ENCODE data around the gene SMIM27.
"Not testable (repeated sequence)": the region's sequence is repeated elsewhere in the genome, so short reads cannot be mapped to it uniquely, and the experiment has no call there.

Gene SMIM27

DNA sequence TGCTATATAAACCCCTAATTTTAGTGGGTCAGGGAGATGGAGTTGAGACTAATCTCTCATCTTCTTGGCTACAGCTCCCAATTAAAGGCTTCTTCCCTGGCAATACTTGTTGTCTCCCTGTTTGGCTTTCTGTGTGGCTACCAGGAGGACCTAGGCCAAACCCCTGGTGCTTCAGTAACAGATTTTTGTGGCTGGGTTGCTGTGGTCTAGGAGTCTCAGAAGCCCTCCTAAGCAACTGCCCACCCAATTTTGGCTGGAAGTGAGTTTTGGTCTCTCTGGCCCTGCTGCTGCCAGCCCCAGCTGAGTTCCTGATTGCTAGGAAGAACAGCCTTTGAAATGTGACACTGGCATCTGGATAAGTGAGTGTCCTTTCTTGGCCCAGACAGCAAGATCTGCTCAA lies 35.9 kb upstream of the SMIM27 start:
- Histone ChIP-seq H3K9ac (no peak overlapping the region), H3K36me3 (ENCODE audit: insufficient read depth) (no peaks in the 10 kb centered on the region), H4K20me1 (ENCODE audit: insufficient read depth) (no peaks in the 10 kb centered on the region), H3K4me3 (IDR thresholded peaks at IDR 0.05; ENCODE audit: insufficient read depth, low read depth, low read length) (no peak overlapping the region), H3K4me2 (no peak overlapping the region), H2AFZ (ENCODE audit: low read depth) (no peak overlapping the region), H3K27ac (no peak overlapping the region), H3K79me2 (ENCODE audit: insufficient read depth, low read depth) (no peaks in the 10 kb centered on the region), H3K4me1 (ENCODE audit: low read depth, poor library complexity, severe bottlenecking) (no peaks in the 10 kb centered on the region), H3K27me3 (ENCODE audit: insufficient read depth, low read depth) (no peaks in the 10 kb centered on the region)
- no peak for TF ChIP-seq CTCF (conservative IDR thresholded peaks at IDR 0.05; ENCODE audit: low read depth, low read length)

GRCh38 chr9:32518276-32518675 lies 33.9 kb upstream of the SMIM27 start:
- no peak overlapping the region for H3K4me3 ChIP-seq (IDR thresholded peaks at IDR 0.05; ENCODE audit: insufficient read depth, low read depth, low read length)
- no peaks in the 10 kb centered on the region for H3K36me3 ChIP-seq (ENCODE audit: insufficient read depth)
- H3K79me2 ChIP-seq (ENCODE audit: insufficient read depth, low read depth): no peaks in the 10 kb centered on the region
- H3K27ac ChIP-seq: no peak overlapping the region
- no peak overlapping the region for H3K4me2 ChIP-seq
- H3K9ac ChIP-seq: no peak overlapping the region
- no peaks in the 10 kb centered on the region for H3K27me3 ChIP-seq (ENCODE audit: insufficient read depth, low read depth)
- TF ChIP-seq CTCF (conservative IDR thresholded peaks at IDR 0.05; ENCODE audit: low read depth, low read length): no peak
- H4K20me1 ChIP-seq (ENCODE audit: insufficient read depth): no peaks in the 10 kb centered on the region
- no peak overlapping the region for H2AFZ ChIP-seq (ENCODE audit: low read depth)
- no peaks in the 10 kb centered on the region for H3K4me1 ChIP-seq (ENCODE audit: low read depth, poor library complexity, severe bottlenecking)

DNA sequence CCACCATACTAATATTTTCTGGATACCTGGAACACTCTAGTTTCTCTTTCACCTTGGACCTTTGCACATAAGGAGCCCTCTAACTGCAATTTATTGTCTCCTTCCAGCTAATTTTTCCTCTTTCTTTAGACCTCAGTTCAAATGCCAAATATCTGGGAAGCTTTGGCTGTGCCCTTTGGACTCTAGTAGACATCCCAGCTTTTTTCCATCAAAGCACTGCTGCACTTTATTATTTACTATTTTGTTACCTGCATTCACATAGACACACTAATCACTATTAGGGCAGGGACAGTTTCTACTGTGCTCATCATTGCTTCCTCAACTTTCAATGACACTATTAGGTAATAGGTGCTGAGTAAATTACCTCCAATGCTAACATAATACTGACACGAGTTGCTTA lies 28.2 kb upstream of the SMIM27 start:
- Histone ChIP-seq H3K36me3 (ENCODE audit: insufficient read depth) (no peaks in the 10 kb centered on the region), H2AFZ (ENCODE audit: low read depth) (no peak overlapping the region), H3K4me1 (ENCODE audit: low read depth, poor library complexity, severe bottlenecking) (peaks cover 14% of the 10 kb centered on the region), H3K4me3 (IDR thresholded peaks at IDR 0.05; ENCODE audit: insufficient read depth, low read depth, low read length) (no peak overlapping the region), H3K27me3 (ENCODE audit: insufficient read depth, low read depth) (no peaks in the 10 kb centered on the region), H3K9ac (no peak overlapping the region), H3K79me2 (ENCODE audit: insufficient read depth, low read depth) (no peaks in the 10 kb centered on the region), H3K27ac (no peak overlapping the region), H4K20me1 (ENCODE audit: insufficient read depth) (no peaks in the 10 kb centered on the region), H3K4me2 (no peak overlapping the region)
- TF ChIP-seq CTCF (conservative IDR thresholded peaks at IDR 0.05; ENCODE audit: low read depth, low read length): no peak

DNA sequence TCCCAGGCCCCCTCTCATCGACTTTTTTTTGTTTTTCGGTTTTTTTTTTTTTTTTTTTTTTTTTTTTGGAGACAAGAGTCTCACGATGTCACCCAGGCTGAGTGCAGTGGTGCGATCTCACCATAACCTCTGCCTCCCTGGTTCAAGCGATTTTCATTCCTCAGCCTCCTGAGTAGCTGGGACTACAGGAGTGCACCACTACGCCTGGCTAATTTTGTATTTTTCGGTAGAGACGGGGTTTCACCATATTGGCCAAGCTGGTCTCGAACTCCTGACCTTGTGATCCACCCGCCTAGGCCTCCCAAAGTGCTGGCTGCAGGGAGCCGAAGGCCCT lies 27.6 kb upstream of the SMIM27 start:
- H3K27me3 ChIP-seq (ENCODE audit: insufficient read depth, low read depth); H3K9ac ChIP-seq; H4K20me1 ChIP-seq (ENCODE audit: insufficient read depth); H3K4me3 ChIP-seq (IDR thresholded peaks at IDR 0.05; ENCODE audit: insufficient read depth, low read depth, low read length); H3K36me3 ChIP-seq (ENCODE audit: insufficient read depth); H2AFZ ChIP-seq (ENCODE audit: low read depth); H3K27ac ChIP-seq; H3K4me2 ChIP-seq; H3K79me2 ChIP-seq (ENCODE audit: insufficient read depth, low read depth): not testable (repeated sequence)
- H3K4me1 ChIP-seq (ENCODE audit: low read depth, poor library complexity, severe bottlenecking): peaks cover 14% of the 10 kb centered on the region

DNA sequence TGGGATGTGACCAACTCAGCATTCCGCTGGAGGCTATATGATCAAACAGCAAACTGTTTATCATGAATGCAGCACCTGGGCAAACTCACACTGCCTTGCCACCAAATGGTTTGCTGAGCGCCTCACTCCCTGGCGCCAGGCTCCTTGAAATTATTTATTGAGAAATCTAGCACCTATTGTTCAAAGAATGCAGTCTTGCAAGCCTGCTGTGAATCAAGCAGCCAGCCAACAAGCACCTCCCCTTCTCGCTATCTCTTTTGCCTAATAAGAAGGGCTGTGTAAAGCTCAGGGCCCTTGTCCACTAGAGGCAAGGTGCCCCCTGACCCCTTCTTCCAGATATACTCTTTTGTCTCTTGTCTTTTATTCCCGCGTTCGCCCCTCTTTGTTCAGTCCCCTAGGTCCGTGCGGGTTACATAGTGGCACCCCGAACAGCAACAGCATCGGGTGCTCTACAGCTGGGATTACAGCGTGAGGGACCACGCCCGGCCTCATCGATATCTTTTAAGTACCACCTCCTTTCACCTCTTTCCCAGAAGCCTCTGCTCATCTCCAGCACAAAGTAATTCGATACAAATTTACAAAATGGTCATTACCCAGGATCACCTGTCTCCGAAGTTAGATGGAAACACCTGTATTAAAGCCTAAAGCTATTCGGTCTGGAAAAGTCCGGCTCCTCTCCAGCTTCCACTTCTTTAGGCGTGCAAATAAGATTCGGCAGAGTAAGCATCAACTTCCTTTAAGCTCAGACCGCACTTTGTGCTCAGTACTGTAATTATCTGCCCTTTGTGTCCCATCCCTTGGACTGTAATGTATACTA lies 27.0 kb upstream of the SMIM27 start:
- TF ChIP-seq CTCF (conservative IDR thresholded peaks at IDR 0.05; ENCODE audit: low read depth, low read length): no peak
- H2AFZ ChIP-seq (ENCODE audit: low read depth): peak overlapping the region; percentile 88; the same call in 1 of the 2 replicates
- peak overlapping the region; percentile 43; the same call in 1 of the 2 replicates for H3K9ac ChIP-seq
- H3K36me3 ChIP-seq (ENCODE audit: insufficient read depth): no peaks in the 10 kb centered on the region
- no peaks in the 10 kb centered on the region for H4K20me1 ChIP-seq (ENCODE audit: insufficient read depth)
- H3K27me3 ChIP-seq (ENCODE audit: insufficient read depth, low read depth): no peaks in the 10 kb centered on the region
- peak overlapping the region; percentile 79 for H3K4me2 ChIP-seq
- peak overlapping the region; percentile 34 for H3K4me3 ChIP-seq (IDR thresholded peaks at IDR 0.05; ENCODE audit: insufficient read depth, low read depth, low read length)
- no peak overlapping the region for H3K27ac ChIP-seq
- H3K79me2 ChIP-seq (ENCODE audit: insufficient read depth, low read depth): no peaks in the 10 kb centered on the region
- peaks cover 14% of the 10 kb centered on the region for H3K4me1 ChIP-seq (ENCODE audit: low read depth, poor library complexity, severe bottlenecking)

Data from KMS-11 (cell line).